GM12865 (cell line): ENCODE measurements around the gene MGAT5.
A peak's percentile ranks its signal among the peaks of the same experiment; 100 is the strongest.

ENCODE experiments used
- DNase-seq: peaks from one replicate; pipeline ENCODE4 v3.0.0; 2010; ENCODE audit warnings: low read depth
- H3K4me3 ChIP-seq: 2 replicates; pipeline ENCODE4 v1.5.1; 2011; ENCODE audit warnings: mild to moderate bottlenecking, low read depth, low read length, control low read depth
- TF ChIP-seq, protein P1 (sequence below): IDR thresholded peaks from 2 replicates; pipeline ENCODE4 v1.5.1; 2011; ENCODE audit warnings: low read length, control low read depth, low read depth, inconsistent platforms; ENCODE audit not compliant: insufficient read depth; ENCODE audit errors: missing control alignments

The MGAT5 gene

DNA sequence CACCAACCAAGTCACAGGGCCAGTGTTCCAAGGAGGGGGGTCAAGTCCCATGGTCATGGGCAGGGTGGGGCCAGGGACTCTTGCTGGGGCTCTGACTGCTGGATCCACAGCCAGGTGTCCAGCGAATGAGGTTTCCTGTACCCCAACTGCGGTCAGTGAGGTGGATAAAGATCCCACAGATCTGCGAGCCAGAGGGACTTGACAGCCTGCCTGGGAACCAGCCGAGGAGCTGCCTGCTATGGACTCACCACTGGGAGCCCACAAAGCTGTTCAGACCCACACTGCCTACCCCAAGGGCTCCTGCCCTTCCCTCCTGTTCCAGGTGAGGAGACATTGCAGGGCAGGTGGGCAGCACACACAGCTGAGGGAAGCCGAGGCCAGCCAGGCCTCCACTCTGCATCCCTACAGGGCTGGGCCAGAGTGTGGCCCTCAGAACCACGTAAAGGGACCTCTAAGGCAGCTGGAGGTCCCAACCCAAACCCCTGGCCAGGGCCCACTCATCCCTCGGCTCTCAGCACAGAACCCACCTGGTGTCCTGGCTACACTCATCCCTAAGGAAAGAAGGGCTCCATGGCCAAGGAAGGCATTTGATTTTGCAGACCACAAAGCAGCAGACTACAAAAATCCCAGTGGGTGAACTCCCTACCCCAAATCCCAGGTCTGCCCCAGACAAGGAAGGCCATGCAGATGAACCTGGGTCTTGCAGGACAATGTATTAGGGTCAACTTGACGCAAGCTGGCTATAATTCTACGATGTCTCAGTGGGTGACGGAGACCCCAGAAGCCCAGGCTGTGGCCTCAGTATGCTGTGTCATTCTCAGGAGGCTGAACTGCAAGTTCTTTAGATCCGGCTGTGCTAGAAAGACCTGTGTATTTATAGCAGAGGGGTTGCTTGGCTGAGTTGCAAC, 209.2 kb downstream of the MGAT5 start:
- H3K4me3 ChIP-seq: no peak overlapping the region
- no peak for DNase-seq
- TF ChIP-seq, protein P1, sequence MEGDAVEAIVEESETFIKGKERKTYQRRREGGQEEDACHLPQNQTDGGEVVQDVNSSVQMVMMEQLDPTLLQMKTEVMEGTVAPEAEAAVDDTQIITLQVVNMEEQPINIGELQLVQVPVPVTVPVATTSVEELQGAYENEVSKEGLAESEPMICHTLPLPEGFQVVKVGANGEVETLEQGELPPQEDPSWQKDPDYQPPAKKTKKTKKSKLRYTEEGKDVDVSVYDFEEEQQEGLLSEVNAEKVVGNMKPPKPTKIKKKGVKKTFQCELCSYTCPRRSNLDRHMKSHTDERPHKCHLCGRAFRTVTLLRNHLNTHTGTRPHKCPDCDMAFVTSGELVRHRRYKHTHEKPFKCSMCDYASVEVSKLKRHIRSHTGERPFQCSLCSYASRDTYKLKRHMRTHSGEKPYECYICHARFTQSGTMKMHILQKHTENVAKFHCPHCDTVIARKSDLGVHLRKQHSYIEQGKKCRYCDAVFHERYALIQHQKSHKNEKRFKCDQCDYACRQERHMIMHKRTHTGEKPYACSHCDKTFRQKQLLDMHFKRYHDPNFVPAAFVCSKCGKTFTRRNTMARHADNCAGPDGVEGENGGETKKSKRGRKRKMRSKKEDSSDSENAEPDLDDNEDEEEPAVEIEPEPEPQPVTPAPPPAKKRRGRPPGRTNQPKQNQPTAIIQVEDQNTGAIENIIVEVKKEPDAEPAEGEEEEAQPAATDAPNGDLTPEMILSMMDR: no peak

DNA sequence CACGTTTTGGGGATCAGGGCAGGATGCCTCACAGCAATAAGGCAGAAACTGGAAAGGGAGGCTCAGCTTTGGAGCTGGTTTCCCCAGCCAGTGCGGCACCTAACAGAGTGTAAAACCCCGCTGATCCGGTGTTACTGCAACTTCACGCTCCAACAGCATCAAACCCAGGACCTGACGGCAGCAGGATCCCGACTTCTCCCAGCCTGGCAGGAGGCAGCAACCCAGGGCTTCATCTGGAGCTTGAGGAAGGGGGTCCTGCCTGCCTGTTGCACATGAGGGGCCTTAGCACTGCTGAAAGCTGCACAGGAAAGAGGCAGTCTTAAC, 209.8 kb downstream of the MGAT5 start:
- TF ChIP-seq, protein P1: no peak
- H3K4me3 ChIP-seq: no peak overlapping the region
- no peak for DNase-seq

- no peak overlapping the region for H3K4me3 ChIP-seq
Observed at GRCh38 chr2:134465228-134466105, 211.6 kb downstream of the MGAT5 start.

GRCh38 chr2:134466141-134466540, 212.3 kb downstream of the MGAT5 start:
- TF ChIP-seq, protein P1: peak; percentile 38
- peak; percentile 57 for DNase-seq
- H3K4me3 ChIP-seq: no peak overlapping the region

More at GRCh38 chr2:134465228-134466105, 211.6 kb downstream of the MGAT5 start:
- TF ChIP-seq, protein P1: no peak
- DNase-seq: no peak

GRCh38 chr2:134468164-134468563, 214.3 kb downstream of the MGAT5 start:
- TF ChIP-seq, protein P1: no peak
- DNase-seq: no peak
- no peak overlapping the region for H3K4me3 ChIP-seq

DNA sequence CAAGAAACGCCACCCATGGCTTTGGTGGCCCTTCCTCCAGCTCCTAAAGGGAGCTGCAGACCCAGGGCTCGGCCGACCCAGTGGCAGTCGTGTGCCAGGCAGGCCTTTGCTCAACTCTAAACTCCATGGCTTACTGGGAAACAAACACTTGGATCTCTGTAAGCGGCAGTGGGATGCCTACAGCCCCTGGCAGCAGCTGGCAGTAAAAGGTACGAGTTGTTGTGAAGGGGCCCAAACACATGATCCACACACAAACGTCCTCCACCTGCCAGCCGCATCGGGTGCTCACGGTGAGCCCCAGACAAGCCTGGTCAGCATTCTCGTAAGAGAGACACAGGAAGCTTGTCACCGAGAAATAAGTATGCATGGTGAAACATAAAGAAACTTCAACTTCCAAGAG, 214.9 kb downstream of the MGAT5 start:
- no peak overlapping the region for H3K4me3 ChIP-seq
- DNase-seq: no peak
- TF ChIP-seq, protein P1: no peak
